PFSK-1 (cell line): Measurements from ENCODE around the gene RTN4RL2.

Source experiments
- POLR2AphosphoS5 ChIP-seq: IDR thresholded peaks from 2 replicates; pipeline ENCODE4 v1.6.1; 2012; ENCODE audit warnings: low read depth, mild to moderate bottlenecking, control low read depth, low read length, moderate library complexity
- SIN3A ChIP-seq: IDR thresholded peaks from 2 replicates; pipeline ENCODE4 v1.6.1; 2012; ENCODE audit warnings: mild to moderate bottlenecking, low read length, moderate library complexity, borderline replicate concordance; ENCODE audit not compliant: insufficient read depth
- TAF1 ChIP-seq: IDR thresholded peaks from 2 replicates; pipeline ENCODE4 v1.6.1; 2012; ENCODE audit warnings: low read length, control low read depth, borderline replicate concordance; ENCODE audit not compliant: insufficient read depth
- TF ChIP-seq, protein P1 (sequence below), 2 experiments: IDR thresholded peaks; 2 replicates each; pipeline versions ENCODE4 v1.6.1 to v1.8.0; 2011 to 2012; ENCODE audit warnings: low read depth in 2 of 2, low read length in 2 of 2, control low read depth in 1 of 2, inconsistent platforms in 1 of 2, mild to moderate bottlenecking in 1 of 2, moderate library complexity in 1 of 2; ENCODE audit not compliant: insufficient read depth in 1 of 2

DNA sequence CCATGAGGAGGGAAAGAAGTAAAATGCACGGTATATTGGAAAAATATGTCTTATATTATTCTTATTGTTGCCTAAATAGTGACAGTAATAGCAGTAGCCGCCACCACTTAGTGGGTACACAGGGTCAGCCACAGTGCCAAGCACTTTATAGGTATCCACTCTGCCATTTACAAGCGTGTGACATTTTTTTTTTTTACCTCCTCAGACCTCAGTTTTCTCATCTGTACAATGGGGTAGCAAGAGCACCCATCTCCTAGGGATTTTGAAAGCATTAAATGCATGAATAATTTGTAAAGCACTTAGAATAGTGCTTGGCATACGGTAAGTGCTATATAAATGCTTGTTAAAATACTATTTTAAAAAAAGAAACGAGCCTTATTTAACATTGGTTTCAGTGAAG lies 8.9 kb downstream of the RTN4RL2 start:
- TF ChIP-seq, protein P1, sequence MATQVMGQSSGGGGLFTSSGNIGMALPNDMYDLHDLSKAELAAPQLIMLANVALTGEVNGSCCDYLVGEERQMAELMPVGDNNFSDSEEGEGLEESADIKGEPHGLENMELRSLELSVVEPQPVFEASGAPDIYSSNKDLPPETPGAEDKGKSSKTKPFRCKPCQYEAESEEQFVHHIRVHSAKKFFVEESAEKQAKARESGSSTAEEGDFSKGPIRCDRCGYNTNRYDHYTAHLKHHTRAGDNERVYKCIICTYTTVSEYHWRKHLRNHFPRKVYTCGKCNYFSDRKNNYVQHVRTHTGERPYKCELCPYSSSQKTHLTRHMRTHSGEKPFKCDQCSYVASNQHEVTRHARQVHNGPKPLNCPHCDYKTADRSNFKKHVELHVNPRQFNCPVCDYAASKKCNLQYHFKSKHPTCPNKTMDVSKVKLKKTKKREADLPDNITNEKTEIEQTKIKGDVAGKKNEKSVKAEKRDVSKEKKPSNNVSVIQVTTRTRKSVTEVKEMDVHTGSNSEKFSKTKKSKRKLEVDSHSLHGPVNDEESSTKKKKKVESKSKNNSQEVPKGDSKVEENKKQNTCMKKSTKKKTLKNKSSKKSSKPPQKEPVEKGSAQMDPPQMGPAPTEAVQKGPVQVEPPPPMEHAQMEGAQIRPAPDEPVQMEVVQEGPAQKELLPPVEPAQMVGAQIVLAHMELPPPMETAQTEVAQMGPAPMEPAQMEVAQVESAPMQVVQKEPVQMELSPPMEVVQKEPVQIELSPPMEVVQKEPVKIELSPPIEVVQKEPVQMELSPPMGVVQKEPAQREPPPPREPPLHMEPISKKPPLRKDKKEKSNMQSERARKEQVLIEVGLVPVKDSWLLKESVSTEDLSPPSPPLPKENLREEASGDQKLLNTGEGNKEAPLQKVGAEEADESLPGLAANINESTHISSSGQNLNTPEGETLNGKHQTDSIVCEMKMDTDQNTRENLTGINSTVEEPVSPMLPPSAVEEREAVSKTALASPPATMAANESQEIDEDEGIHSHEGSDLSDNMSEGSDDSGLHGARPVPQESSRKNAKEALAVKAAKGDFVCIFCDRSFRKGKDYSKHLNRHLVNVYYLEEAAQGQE (IDR thresholded peaks at IDR 0.05; ENCODE audit: insufficient read depth in 1 of 2, low read depth in 2 of 2, low read length in 2 of 2), result no peak
- TF ChIP-seq POLR2AphosphoS5, result no peak
- no peak for TF ChIP-seq TAF1
- no peak for TF ChIP-seq SIN3A
